ENCODE measurements around the gene EYA3.
A peak's percentile ranks its signal among the peaks of the same experiment; 100 is the strongest.

The EYA3 gene

GRCh38 chr1:28070725-28071593, 17.5 kb downstream of the EYA3 start:
- no peak for ATAC-seq

- no peak for ATAC-seq
These were observed 20.8 kb downstream of the EYA3 start for GRCh38 chr1:28067523-28068090.

GRCh38 chr1:28066393-28067154, 21.8 kb downstream of the EYA3 start:
- ATAC-seq, result no peak

- peak; percentile 41 to 51 for ATAC-seq
These were observed 24.3 kb downstream of the EYA3 start for GRCh38 chr1:28064064-28064463.

- peak; percentile 52 to 58 for ATAC-seq
These were observed 25.6 kb downstream of the EYA3 start for GRCh38 chr1:28062806-28063205.

GRCh38 chr1:28058971-28059878, 29.2 kb downstream of the EYA3 start:
- ATAC-seq, result peak; percentile 68 to 71

- ATAC-seq, result no peak
These were observed 30.2 kb downstream of the EYA3 start for GRCh38 chr1:28058168-28058567.

GRCh38 chr1:28056129-28056925, 32.1 kb downstream of the EYA3 start:
- ATAC-seq, result peak; percentile 82 to 89

GRCh38 chr1:28050776-28051175, 37.6 kb downstream of the EYA3 start:
- no peak for ATAC-seq

GRCh38 chr1:28046716-28047115, 41.7 kb downstream of the EYA3 start:
- no peak for ATAC-seq

- no peak for ATAC-seq
These were observed 42.6 kb downstream of the EYA3 start for GRCh38 chr1:28045777-28046176.

GRCh38 chr1:28044399-28044798, 44.0 kb downstream of the EYA3 start:
- no peak for ATAC-seq

GRCh38 chr1:28039341-28039740, 49.1 kb downstream of the EYA3 start:
- no peak for ATAC-seq

- no peak for ATAC-seq
These were observed 50.5 kb downstream of the EYA3 start for GRCh38 chr1:28037946-28038345.

GRCh38 chr1:28037206-28037605, 51.2 kb downstream of the EYA3 start:
- ATAC-seq, result no peak

GRCh38 chr1:28036431-28036830, 52.0 kb downstream of the EYA3 start:
- no peak for ATAC-seq

GRCh38 chr1:28035420-28035819, 53.0 kb downstream of the EYA3 start:
- ATAC-seq, result no peak

- no peak for ATAC-seq
These were observed 56.1 kb downstream of the EYA3 start for GRCh38 chr1:28032281-28032680.

- ATAC-seq, result no peak
These were observed 57.2 kb downstream of the EYA3 start for GRCh38 chr1:28031173-28031572.

GRCh38 chr1:28028873-28029654, 59.3 kb downstream of the EYA3 start:
- no peak for ATAC-seq

- ATAC-seq, result no peak
These were observed 60.8 kb downstream of the EYA3 start for GRCh38 chr1:28027660-28028059.
